CD4-positive, alpha-beta T cell treated with Interleukin-10 for 1 hour (primary cell): ENCODE measurements around the gene FCRLA.

ENCODE experiments used
- DNase-seq: peaks from one replicate; pipeline ENCODE4 v3.0.0-alpha.2; 2020

Gene FCRLA

GRCh38 chr1:161733526-161733925 lies 26.5 kb downstream of the FCRLA start:
- no peak for DNase-seq

GRCh38 chr1:161735837-161736236 lies 28.8 kb downstream of the FCRLA start:
- DNase-seq = no peak

DNA sequence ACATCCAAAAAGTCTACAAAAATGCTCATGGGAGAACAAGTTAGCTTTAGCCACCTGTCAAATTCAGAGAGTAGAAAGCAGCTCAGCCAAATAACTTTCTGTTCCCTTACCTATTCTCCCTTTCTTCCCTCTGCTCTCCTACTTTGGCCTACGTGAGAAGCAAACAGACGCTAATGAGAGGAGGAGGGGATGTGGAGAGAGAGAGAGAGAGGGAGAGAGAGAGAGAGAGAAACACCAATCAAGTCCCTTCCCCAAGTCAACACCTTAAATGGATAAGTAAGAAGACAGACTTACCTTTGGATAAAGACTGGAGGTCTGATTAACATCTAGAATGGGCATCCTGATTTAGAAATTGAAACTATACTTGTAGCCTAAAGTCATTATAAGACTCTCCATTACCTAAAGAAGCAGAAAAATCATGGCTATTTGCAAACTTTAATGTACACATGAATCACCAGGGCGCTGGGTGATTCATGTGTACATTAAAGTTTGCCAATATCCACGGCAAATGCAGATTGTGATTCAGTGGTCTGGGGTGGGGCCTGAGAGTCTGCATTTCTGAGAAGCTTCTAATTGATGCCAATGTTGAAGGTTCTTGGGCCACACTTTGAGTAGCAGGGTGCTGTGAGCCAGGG lies 29.4 kb downstream of the FCRLA start:
- DNase-seq = no peak

DNA sequence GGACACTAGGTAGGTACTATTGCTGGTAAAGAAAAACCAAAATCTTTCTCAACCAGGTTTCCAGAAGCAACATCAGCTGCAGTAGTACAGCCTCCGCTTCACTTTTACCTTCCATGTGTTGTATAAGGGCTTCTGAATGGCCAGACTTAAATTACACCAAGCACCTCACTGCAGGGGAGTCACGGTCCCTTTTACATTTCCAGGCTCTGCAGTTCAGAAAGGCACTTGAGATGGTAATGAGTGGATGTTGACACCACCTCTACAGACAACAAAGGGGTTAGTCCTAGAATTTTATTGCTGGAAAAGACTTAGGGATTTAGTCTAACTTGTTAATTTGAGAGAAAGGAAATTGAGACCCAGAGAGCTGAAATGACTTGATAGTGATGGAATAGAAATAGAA lies 30.6 kb downstream of the FCRLA start:
- DNase-seq = no peak

DNA sequence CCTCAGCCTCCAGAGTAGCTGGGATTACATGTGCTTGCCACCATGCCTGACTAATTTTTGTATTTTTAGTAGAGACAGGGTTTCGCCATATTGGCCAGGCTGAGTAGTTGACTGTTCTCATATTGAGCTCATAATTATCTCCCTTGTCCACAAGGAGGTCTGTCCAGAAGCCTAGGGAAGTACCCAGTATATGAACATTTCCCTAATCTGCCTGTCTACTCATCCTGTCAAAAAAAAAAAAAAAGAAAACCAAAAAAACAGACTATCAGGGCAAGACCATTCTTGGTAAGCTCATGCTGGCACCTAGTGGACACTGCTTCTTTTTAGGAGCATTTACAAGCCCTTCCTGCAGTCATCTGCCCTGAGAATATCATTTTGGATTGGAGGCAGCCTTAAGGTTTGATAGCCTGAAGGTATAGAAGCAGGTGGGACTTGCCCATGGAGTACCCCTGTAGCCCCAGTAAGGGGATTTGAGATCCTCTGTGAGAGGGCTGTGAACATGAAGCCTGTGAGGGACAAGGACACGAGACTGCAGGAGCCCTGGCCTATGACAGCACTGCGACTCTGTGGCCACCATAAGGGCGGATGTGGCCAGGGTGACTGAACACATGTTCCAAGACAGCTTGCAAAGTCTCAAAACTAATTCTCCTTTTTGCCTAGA lies 31.7 kb downstream of the FCRLA start:
- DNase-seq = peak; percentile 66

DNA sequence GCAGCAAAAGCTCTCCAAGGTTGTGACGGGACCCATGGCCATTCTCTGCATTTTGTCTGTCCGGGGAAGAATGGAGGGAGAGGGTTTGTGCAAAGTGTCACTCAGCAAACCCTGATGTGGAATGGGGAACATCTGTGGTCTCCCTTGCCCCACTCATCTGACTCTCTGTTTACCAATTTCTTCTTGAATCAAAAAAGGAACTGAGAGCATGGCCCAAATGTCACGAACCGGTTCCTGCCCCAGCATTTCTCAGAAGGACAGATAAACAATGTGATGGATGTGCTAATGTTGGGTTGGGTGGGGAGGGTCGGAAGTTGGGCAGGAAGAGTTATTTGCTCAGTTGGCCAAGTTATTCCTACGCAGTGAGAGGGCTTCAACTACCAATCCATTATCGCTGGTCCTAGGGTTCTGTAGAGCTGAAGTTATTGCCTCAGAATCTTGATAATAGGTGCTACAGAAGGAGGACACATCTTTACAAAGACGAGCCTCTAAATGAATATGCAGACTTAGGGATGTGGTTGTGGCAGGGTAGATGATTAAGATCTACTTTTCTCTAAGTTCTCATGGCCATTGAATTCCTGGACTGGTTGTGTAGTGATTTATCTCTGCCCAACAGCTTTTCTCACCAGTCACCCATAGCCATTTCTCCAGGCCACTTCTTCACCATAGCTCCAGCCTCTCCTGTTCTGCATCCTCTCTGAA lies 33.0 kb downstream of the FCRLA start:
- DNase-seq = no peak

GRCh38 chr1:161740921-161741320 lies 33.9 kb downstream of the FCRLA start:
- DNase-seq = no peak

DNA sequence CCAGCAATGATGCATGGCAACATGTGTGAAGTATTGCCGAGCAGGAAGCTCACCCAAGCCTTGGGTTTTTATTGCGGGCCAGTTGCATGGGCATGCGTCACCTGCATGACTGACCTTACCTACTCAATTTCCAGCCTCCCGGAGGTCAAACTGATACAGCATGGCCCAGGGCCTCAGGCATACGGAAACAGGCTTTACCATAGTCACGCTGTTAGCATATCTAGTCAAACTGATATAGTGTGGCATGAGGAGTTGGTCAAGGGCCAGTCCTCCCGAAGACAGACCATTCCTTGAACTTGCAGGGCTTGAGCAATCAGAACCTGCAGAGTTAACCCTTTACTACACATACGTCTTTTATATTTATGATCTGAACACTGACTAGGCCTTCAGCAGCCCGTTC lies 36.2 kb downstream of the FCRLA start:
- DNase-seq = no peak

- no peak for DNase-seq
These were observed 40.8 kb downstream of the FCRLA start for GRCh38 chr1:161747801-161748200.

DNA sequence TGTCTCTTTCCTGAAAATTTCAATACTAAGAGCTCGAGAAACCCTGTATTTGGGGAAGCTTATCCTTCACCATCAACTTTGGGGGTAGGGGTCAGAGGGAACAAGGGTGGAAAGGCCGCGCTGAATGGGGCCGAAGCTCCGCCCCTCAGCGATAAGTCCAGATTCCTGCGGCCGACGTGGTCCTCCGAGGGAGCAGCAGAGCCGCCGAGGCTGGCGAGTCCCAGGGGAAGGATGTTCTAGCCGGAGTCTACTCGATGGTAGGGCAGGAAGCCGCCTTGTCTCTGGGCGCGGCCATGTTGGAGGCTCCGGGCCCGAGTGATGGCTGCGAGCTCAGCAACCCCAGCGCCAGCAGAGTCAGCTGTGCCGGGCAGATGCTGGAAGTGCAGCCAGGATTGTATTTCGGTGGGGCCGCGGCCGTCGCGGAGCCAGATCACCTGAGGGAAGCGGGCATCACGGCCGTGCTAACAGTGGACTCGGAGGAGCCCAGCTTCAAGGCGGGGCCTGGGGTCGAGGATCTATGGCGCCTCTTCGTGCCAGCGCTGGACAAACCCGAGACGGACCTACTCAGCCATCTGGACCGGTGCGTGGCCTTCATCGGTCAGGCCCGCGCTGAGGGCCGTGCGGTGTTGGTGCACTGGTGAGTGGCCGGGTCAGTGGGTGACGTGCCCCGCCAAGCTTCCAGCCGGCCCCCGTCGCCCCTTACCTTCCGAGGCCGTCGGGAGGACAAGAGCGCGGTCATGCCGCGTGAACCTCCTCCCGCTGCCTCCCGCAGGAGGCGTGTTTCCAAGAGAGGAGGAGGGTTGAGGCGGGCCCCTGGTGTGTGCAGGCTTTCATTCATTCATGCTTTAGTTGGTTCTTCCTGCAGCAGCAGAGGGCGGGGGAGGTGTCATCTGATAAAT lies 42.7 kb downstream of the FCRLA start, which contains the start of gene DUSP12:
TSS of gene DUSP12 (plus strand) at position 278 of the 899 bp plus-strand sequence. CDS start at position 294, 16 bp downstream.
- DNase-seq = peak; percentile 91

DNA sequence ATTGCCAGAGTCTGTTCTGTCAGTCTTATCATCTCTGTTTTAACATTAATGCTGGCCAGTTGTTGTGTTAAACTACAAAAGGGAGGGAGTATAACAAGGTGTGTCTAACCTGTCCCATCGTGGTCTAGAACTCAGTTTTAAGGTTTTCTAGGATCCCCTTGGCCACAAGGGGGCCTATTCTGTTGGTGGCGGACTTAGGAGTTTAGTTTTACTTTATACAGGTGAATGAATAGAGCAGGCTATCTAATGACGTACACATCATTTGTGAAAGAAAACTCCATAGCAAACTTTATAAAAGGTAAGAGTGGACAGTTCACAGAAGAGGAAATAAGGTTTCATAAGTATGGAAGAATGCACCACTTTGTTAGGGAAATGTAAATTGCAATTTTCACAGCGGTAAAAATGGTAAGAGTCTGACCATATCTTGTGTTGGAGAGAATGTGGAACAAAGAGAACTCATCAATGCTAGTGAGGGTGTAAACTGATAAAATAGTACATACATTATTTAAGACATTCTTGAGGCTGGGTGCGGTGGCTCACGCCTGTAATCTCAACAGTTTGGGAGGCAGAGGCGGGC lies 56.6 kb downstream of the FCRLA start:
- peak; percentile 76 for DNase-seq
